HEK293 (cell line): ENCODE measurements around the gene TLE6.

Experiments used
- ATF2 ChIP-seq: fragments of 450-650 bp; formaldehyde crosslinking; IDR thresholded peaks from 2 replicates; pipeline ENCODE4 v1.5.1; 2016; ENCODE audit warnings: missing biosample characterization, missing genetic modification characterization, low read depth
- BCL11B ChIP-seq: fragments of 450-650 bp; formaldehyde crosslinking; IDR thresholded peaks from 2 replicates; pipeline ENCODE4 v1.5.1; 2016; ENCODE audit warnings: low read depth, missing biosample characterization, missing genetic modification characterization
- CTCF ChIP-seq: fragments of 450-650 bp; formaldehyde crosslinking; IDR thresholded peaks from 2 replicates; pipeline ENCODE4 v1.5.1; 2016; ENCODE audit warnings: missing biosample characterization, missing genetic modification characterization
- KLF1 ChIP-seq: fragments of 450-650 bp; formaldehyde crosslinking; IDR thresholded peaks from 2 replicates; pipeline ENCODE4 v1.5.1; 2016; ENCODE audit warnings: missing biosample characterization, missing genetic modification characterization
- SP2 ChIP-seq: fragments of 450-650 bp; formaldehyde crosslinking; IDR thresholded peaks from 2 replicates; pipeline ENCODE4 v1.5.1; 2016; ENCODE audit warnings: missing biosample characterization, missing genetic modification characterization
- ZNF174 ChIP-seq: fragments of 450-650 bp; formaldehyde crosslinking; IDR thresholded peaks from 2 replicates; pipeline ENCODE4 v1.5.0; 2017; ENCODE audit warnings: missing biosample characterization, mild to moderate bottlenecking, missing genetic modification characterization
- ZNF23 ChIP-seq: fragments of 450-650 bp; formaldehyde crosslinking; IDR thresholded peaks from 2 replicates; pipeline ENCODE4 v1.5.1; 2016; ENCODE audit warnings: missing biosample characterization, missing genetic modification characterization, borderline replicate concordance
- ZNF449 ChIP-seq: fragments of 450-650 bp; formaldehyde crosslinking; IDR thresholded peaks from 2 replicates; pipeline ENCODE4 v1.5.1; 2017; ENCODE audit warnings: missing biosample characterization, mild to moderate bottlenecking, missing genetic modification characterization, moderate library complexity
- ZNF596 ChIP-seq: fragments of 450-650 bp; IDR thresholded peaks from 2 replicates; pipeline ENCODE4 v1.5.0; 2018; ENCODE audit warnings: missing biosample characterization, mild to moderate bottlenecking, missing genetic modification characterization, moderate library complexity
- ZNF692 ChIP-seq: fragments of 450-650 bp; formaldehyde crosslinking; IDR thresholded peaks from 2 replicates; pipeline ENCODE4 v1.5.1; 2016; ENCODE audit warnings: missing biosample characterization, missing genetic modification characterization
- ZSCAN16 ChIP-seq: fragments of 450-650 bp; formaldehyde crosslinking; IDR thresholded peaks from 2 replicates; pipeline ENCODE4 v1.5.1; 2016; ENCODE audit warnings: missing biosample characterization, missing genetic modification characterization

GRCh38 chr19:2984215-2984528 lies 6.8 kb downstream of the TLE6 start:
- TF ChIP-seq ZNF23 (tag by site-specific recombination) (no peak), ZNF596 (tag by site-specific recombination) (no peak), SP2 (no peak), ZSCAN16 (tag by site-specific recombination) (no peak), ZNF449 (tag by site-specific recombination) (no peak), ZNF692 (tag by site-specific recombination) (no peak), CTCF (no peak), ATF2 (tag by site-specific recombination) (peak; percentile 61; the same call in 1 of the 2 replicates), KLF1 (peak; percentile 92; the same call in 1 of the 2 replicates), ZNF174 (tag by site-specific recombination) (no peak), BCL11B (tag by site-specific recombination) (no peak)
